Upper lobe of left lung (tissue), 6 donors: Measurements from ENCODE around the gene OR6B3. TPM values are rescaled to one million over a fixed set of nuclear protein-coding genes. Genes with fewer than 3 reads are reported as not detected.
A peak's percentile ranks its signal among the peaks of the same experiment; 100 is the strongest.

Source experiments
- ATAC-seq, 2 donors: fragments of 200-7000 bp; cut with Tn5 transposase; one replicate each; pipeline ENCODE4 v1.9.1; 2022; ENCODE audit warnings: mild to moderate bottlenecking in 2 of 2, moderate library complexity in 2 of 2; ENCODE audit not compliant: low FRiP score in 2 of 2
- DNase-seq, 2 donors: peaks; one replicate each; pipeline ENCODE4 v3.0.0-alpha.2; 2019 to 2020
- H3K27ac ChIP-seq, 4 donors: fragments of 200-600 bp; sonication (generic); one replicate each; pipeline ENCODE4 v1.5.1; 2016 to 2019
- H3K27me3 ChIP-seq, 4 donors: fragments of 200-600 bp; sonication (generic); one replicate each; pipeline ENCODE4 v1.5.1; 2017 to 2019
- H3K36me3 ChIP-seq, 4 donors: fragments of 200-600 bp; sonication (generic); one replicate each; pipeline ENCODE4 v1.5.1; 2016 to 2019
- H3K4me1 ChIP-seq, 4 donors: fragments of 200-600 bp; sonication (generic); one replicate each; pipeline ENCODE4 v1.5.1; 2018 to 2019
- H3K4me3 ChIP-seq, 4 donors: fragments of 200-600 bp; sonication (generic); one replicate each; pipeline ENCODE4 v1.5.1; 2017 to 2019; ENCODE audit warnings: mild to moderate bottlenecking in 2 of 4, moderate library complexity in 1 of 4
- H3K9me3 ChIP-seq, 4 donors: fragments of 200-600 bp; sonication (generic); one replicate each; pipeline ENCODE4 v1.5.1; 2018 to 2019
- CTCF ChIP-seq, 6 experiments: fragments of 450-650 bp in 4 of 6; fragments of 200-600 bp in 2 of 6; sonication (generic) in 2 of 6; IDR thresholded peaks; one replicate each; pipeline ENCODE4 v1.5.1; 2016 to 2019; ENCODE audit warnings: antibody characterized with exemption in 6 of 6
- EP300 ChIP-seq, 4 donors: sonication (generic); formaldehyde crosslinking; IDR thresholded peaks; one replicate each; pipeline ENCODE4 v1.5.1; 2017; ENCODE audit warnings: antibody characterized with exemption in 4 of 4, control low read depth in 2 of 4
- POLR2A ChIP-seq, 4 donors: fragments of 450-650 bp; IDR thresholded peaks; one replicate each; pipeline ENCODE4 v1.5.1; 2016 to 2017; ENCODE audit warnings: antibody characterized with exemption in 4 of 4, mild to moderate bottlenecking in 2 of 4
- POLR2AphosphoS5 ChIP-seq, 2 donors: sonication (generic); formaldehyde crosslinking; IDR thresholded peaks; one replicate each; pipeline ENCODE4 v1.5.1; 2017; ENCODE audit warnings: antibody characterized with exemption in 2 of 2
- WGBS, 2 donors: methylation state at CpG; one replicate each; pipeline ENCODE4 v1.1.5; 2017 to 2018; 5-methylcytosine and 5-hydroxymethylcytosine counted together
- total RNA-seq, 6 donors: library from RNA; depleted of rRNA in 4 of 6; stranded (reverse); fragments of >200 nt in 4 of 6; gene quantifications; one replicate each; pipeline versions ENCODE4 v1.1.0 to v1.2.1, GENCODE V29; 2016 to 2021
- donor health status: DM: no; HTN: no; CAD: no; lungs with moderate emphysema.
- donor health status: DM: no; HTN: yes; CAD: no; lungs with severe emphysema.

Gene OR6B3
- total RNA-seq, 6 donors from 2014 or later: not detected

- Histone ChIP-seq H3K9me3 (no peaks in the 10 kb centered on the region), H3K4me3 (no peak overlapping the region), H3K27me3 (no peaks in the 10 kb centered on the region), H3K36me3 (no peaks in the 10 kb centered on the region), H3K4me1 (no peaks in the 10 kb centered on the region), H3K27ac (no peak overlapping the region)
- 97 to 98% methylated on average over 1 of the region's 1 CpG for WGBS, 2 donors
- no peak for DNase-seq
- no peak for ATAC-seq
- TF ChIP-seq CTCF (IDR thresholded peaks at IDR 0.05) (no peak), POLR2AphosphoS5 (IDR thresholded peaks at IDR 0.05) (no peak), POLR2A (IDR thresholded peaks at IDR 0.05) (no peak), EP300 (IDR thresholded peaks at IDR 0.05) (no peak)
Measured at GRCh38 chr2:240068193-240068592, 14.9 kb upstream of the OR6B3 start.

DNA sequence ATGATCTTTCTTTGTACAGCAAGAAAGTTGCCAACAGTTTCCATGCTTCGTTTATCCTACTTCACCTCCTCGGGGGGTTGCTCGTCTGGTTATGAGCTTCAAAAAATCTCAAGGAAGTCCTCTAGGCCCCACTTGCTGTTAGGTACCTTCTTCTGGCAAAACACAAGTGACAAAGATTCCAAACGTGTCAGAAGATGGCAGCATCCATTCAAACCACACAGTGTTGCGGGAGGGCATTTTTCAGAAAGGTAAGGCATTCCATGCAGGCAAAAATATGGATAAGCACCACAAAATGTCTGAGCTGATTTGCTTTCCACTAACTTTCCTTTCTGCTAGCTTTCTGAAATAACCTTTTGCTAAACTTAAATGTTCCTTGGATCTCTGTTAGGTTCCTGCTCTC lies 13.2 kb upstream of the OR6B3 start:
- H3K4me3 ChIP-seq: no peak overlapping the region
- H3K27me3 ChIP-seq: no peaks in the 10 kb centered on the region
- no peaks in the 10 kb centered on the region for H3K4me1 ChIP-seq
- H3K9me3 ChIP-seq: no peaks in the 10 kb centered on the region
- ATAC-seq (no peak), DNase-seq (no peak)
- TF ChIP-seq POLR2AphosphoS5 (IDR thresholded peaks at IDR 0.05): no peak
- no peak overlapping the region for H3K27ac ChIP-seq
- no peaks in the 10 kb centered on the region for H3K36me3 ChIP-seq
- WGBS, 2 donors: 64 to 70% methylated on average over 5 of the region's 5 CpGs

- Histone ChIP-seq H3K36me3 (no peaks in the 10 kb centered on the region), H3K4me3 (no peak overlapping the region), H3K27ac (no peak overlapping the region), H3K4me1 (no peaks in the 10 kb centered on the region), H3K9me3 (no peaks in the 10 kb centered on the region), H3K27me3 (no peaks in the 10 kb centered on the region)
- TF ChIP-seq CTCF (IDR thresholded peaks at IDR 0.05): no peak
- no peak for ATAC-seq
- DNase-seq: no peak
- 88 to 92% methylated on average over 4 of the region's 4 CpGs for WGBS, 2 donors
Measured at GRCh38 chr2:240064898-240065297, 11.6 kb upstream of the OR6B3 start.

- no peak for DNase-seq
- ATAC-seq: peak in 1 of 2 donors; percentile 69
- TF ChIP-seq POLR2A (IDR thresholded peaks at IDR 0.05) (no peak), CTCF (IDR thresholded peaks at IDR 0.05) (peak in 4 of 6 experiments; percentile 33 to 66 (median 54)), EP300 (IDR thresholded peaks at IDR 0.05) (no peak), POLR2AphosphoS5 (IDR thresholded peaks at IDR 0.05) (no peak)
- no peak overlapping the region for H3K27ac ChIP-seq
- 41 to 52% methylated on average over 4 of the region's 4 CpGs for WGBS, 2 donors
- no peak overlapping the region for H3K4me3 ChIP-seq
- no peaks in the 10 kb centered on the region for H3K36me3 ChIP-seq
- H3K4me1 ChIP-seq: no peaks in the 10 kb centered on the region
- H3K9me3 ChIP-seq: no peaks in the 10 kb centered on the region
- peaks cover 0 to 3% (median 0%) of the 10 kb centered on the region in 4 donors for H3K27me3 ChIP-seq
Measured at GRCh38 chr2:240060977-240061591, 7.8 kb upstream of the OR6B3 start.

GRCh38 chr2:240056678-240057077 lies 3.4 kb upstream of the OR6B3 start:
- ATAC-seq: peak in 1 of 2 donors; percentile 4
- no peak for TF ChIP-seq CTCF (IDR thresholded peaks at IDR 0.05)
- TF ChIP-seq POLR2A (IDR thresholded peaks at IDR 0.05): no peak
- no peak for TF ChIP-seq EP300 (IDR thresholded peaks at IDR 0.05)
- TF ChIP-seq POLR2AphosphoS5 (IDR thresholded peaks at IDR 0.05): no peak
- H3K36me3 ChIP-seq: no peaks in the 10 kb centered on the region
- no peak overlapping the region for H3K27ac ChIP-seq
- WGBS, 2 donors: 86% methylated on average over 8 to 11 of the region's 11 CpGs
- H3K27me3 ChIP-seq: peaks cover 0 to 7% (median 0%) of the 10 kb centered on the region in 4 donors
- peak in 1 of 2 donors; percentile 52 for DNase-seq
- no peak overlapping the region for H3K4me3 ChIP-seq
- H3K4me1 ChIP-seq: no peaks in the 10 kb centered on the region
- no peaks in the 10 kb centered on the region for H3K9me3 ChIP-seq
